ENCODE results near the gene ABHD13. TPM values are rescaled to one million over a fixed set of nuclear protein-coding genes. Genes with fewer than 3 reads are reported as not detected.
"Not testable (repeated sequence)": the region's sequence is repeated elsewhere in the genome, so short reads cannot be mapped to it uniquely, and the experiment has no call there.

The ABHD13 gene
- polyA plus RNA-seq, 1 donor from 2014 or later, result 10.0 TPM

- Mint-ChIP-seq H3K27ac (peak overlapping the region; percentile 0 to 97 (median 10)), H3K27me3 (no peaks in the 10 kb centered on the region), H3K4me3 (peak overlapping the region; percentile 26 to 91 (median 55)), H3K9me3 (peaks cover 0 to 8% (median 1%) of the 10 kb centered on the region in 3 donors), H3K36me3 (peaks cover 9% of the 10 kb centered on the region), H3K4me1 (peaks cover 24 to 36% (median 29%) of the 10 kb centered on the region in 3 donors)
Measured at GRCh38 chr13:108212886-108213285, 5.3 kb upstream of the ABHD13 start.

GRCh38 chr13:108213946-108214345 is 4.2 kb upstream of the ABHD13 start:
- peaks cover 24 to 43% (median 31%) of the 10 kb centered on the region in 3 donors for H3K4me1 Mint-ChIP-seq
- peaks cover 7% of the 10 kb centered on the region for H3K36me3 Mint-ChIP-seq
- peaks cover 0 to 3% (median 0%) of the 10 kb centered on the region in 3 donors for H3K9me3 Mint-ChIP-seq
- peak overlapping the region; percentile 74 to 93 (median 84) for H3K4me3 Mint-ChIP-seq
- peaks cover 1% of the 10 kb centered on the region for H3K27me3 Mint-ChIP-seq
- peak overlapping the region; percentile 94 to 97 (median 95) for H3K27ac Mint-ChIP-seq

- H3K36me3 Mint-ChIP-seq, result peaks cover 7% of the 10 kb centered on the region
- H3K27ac Mint-ChIP-seq, result peak overlapping the region; percentile 94 to 100 (median 95)
- peaks cover 0 to 3% (median 0%) of the 10 kb centered on the region in 3 donors for H3K9me3 Mint-ChIP-seq
- H3K27me3 Mint-ChIP-seq, result peaks cover 1% of the 10 kb centered on the region
- H3K4me1 Mint-ChIP-seq, result peaks cover 29 to 48% (median 36%) of the 10 kb centered on the region in 3 donors
- peak overlapping the region; percentile 82 to 100 (median 93) for H3K4me3 Mint-ChIP-seq
Measured at GRCh38 chr13:108214441-108215271, 3.5 kb upstream of the ABHD13 start.

- peak within 1 kb of the TSS; percentile 94 to 100 (median 95) for H3K27ac Mint-ChIP-seq
- peaks cover 37 to 51% (median 43%) of the 10 kb centered on the region in 3 donors for H3K4me1 Mint-ChIP-seq
- H3K9me3 Mint-ChIP-seq, result no peaks in the 10 kb centered on the region
- peaks cover 3% of the 10 kb centered on the region for H3K36me3 Mint-ChIP-seq
- peaks cover 1% of the 10 kb centered on the region for H3K27me3 Mint-ChIP-seq
- H3K4me3 Mint-ChIP-seq, result peak within 1 kb of the TSS; percentile 82 to 100 (median 93)
Measured at GRCh38 chr13:108215436-108215835, 2.8 kb upstream of the ABHD13 start, which contains the start of gene LIG4. LIG4 (minus strand) TSS chr13:108215536; CDS start chr13:108211268, 4,268 bp downstream.

GRCh38 chr13:108217307-108218043 is 717 bp upstream of the ABHD13 start:
- H3K4me3 Mint-ChIP-seq, result peak overlapping the region; percentile 93 to 100 (median 98)
- not testable (repeated sequence) for H3K9me3 Mint-ChIP-seq, H3K36me3 Mint-ChIP-seq, H3K27me3 Mint-ChIP-seq
- H3K4me1 Mint-ChIP-seq, result peaks cover 31 to 52% (median 44%) of the 10 kb centered on the region in 3 donors
- peak overlapping the region; percentile 98 to 100 (median 99) for H3K27ac Mint-ChIP-seq

GRCh38 chr13:108220041-108220440 is 1.8 kb downstream of the ABHD13 start:
- Mint-ChIP-seq H3K36me3 (no peaks in the 10 kb centered on the region), H3K9me3 (no peaks in the 10 kb centered on the region), H3K27ac (peak overlapping the region in 2 of 3 donors; percentile 67 to 100), H3K27me3 (peaks cover 1% of the 10 kb centered on the region), H3K4me3 (peak overlapping the region; percentile 93 to 100 (median 98)), H3K4me1 (peaks cover 15 to 46% (median 41%) of the 10 kb centered on the region in 3 donors)

- H3K4me3 Mint-ChIP-seq, result no peak overlapping the region
- no peaks in the 10 kb centered on the region for H3K27me3 Mint-ChIP-seq
- H3K36me3 Mint-ChIP-seq, result no peaks in the 10 kb centered on the region
- H3K9me3 Mint-ChIP-seq, result no peaks in the 10 kb centered on the region
- H3K4me1 Mint-ChIP-seq, result peaks cover 37 to 56% (median 54%) of the 10 kb centered on the region in 3 donors
- H3K27ac Mint-ChIP-seq, result no peak overlapping the region
Measured at GRCh38 chr13:108223687-108224503, 5.7 kb downstream of the ABHD13 start.

GRCh38 chr13:108225440-108225839 is 7.2 kb downstream of the ABHD13 start:
- H3K9me3 Mint-ChIP-seq, result no peaks in the 10 kb centered on the region

GRCh38 chr13:108226184-108226583 is 8.0 kb downstream of the ABHD13 start:
- no peak overlapping the region for H3K4me3 Mint-ChIP-seq
- peaks cover 2% of the 10 kb centered on the region for H3K36me3 Mint-ChIP-seq
- no peaks in the 10 kb centered on the region for H3K9me3 Mint-ChIP-seq
- H3K27me3 Mint-ChIP-seq, result no peaks in the 10 kb centered on the region
- H3K4me1 Mint-ChIP-seq, result peaks cover 25 to 43% (median 42%) of the 10 kb centered on the region in 3 donors
- H3K27ac Mint-ChIP-seq, result peak overlapping the region in 1 of 3 donors; percentile 7

More at GRCh38 chr13:108225440-108225839, 7.2 kb downstream of the ABHD13 start:
- peaks cover 2% of the 10 kb centered on the region for H3K36me3 Mint-ChIP-seq
- no peaks in the 10 kb centered on the region for H3K27me3 Mint-ChIP-seq
- no peak overlapping the region for H3K4me3 Mint-ChIP-seq
- H3K4me1 Mint-ChIP-seq, result peaks cover 25 to 46% (median 45%) of the 10 kb centered on the region in 3 donors
- H3K27ac Mint-ChIP-seq, result peak overlapping the region in 2 of 3 donors; percentile 5 to 25

GRCh38 chr13:108227651-108228272 is 9.6 kb downstream of the ABHD13 start:
- H3K4me3 Mint-ChIP-seq, result no peak overlapping the region
- H3K9me3 Mint-ChIP-seq, result no peaks in the 10 kb centered on the region
- peaks cover 2% of the 10 kb centered on the region for H3K36me3 Mint-ChIP-seq
- peaks cover 28 to 44% (median 41%) of the 10 kb centered on the region in 3 donors for H3K4me1 Mint-ChIP-seq
- H3K27ac Mint-ChIP-seq, result no peak overlapping the region
- H3K27me3 Mint-ChIP-seq, result no peaks in the 10 kb centered on the region

- Mint-ChIP-seq H3K9me3 (no peaks in the 10 kb centered on the region), H3K27ac (peak overlapping the region in 1 of 3 donors; percentile 55), H3K4me1 (peaks cover 23 to 27% (median 26%) of the 10 kb centered on the region in 3 donors), H3K27me3 (no peaks in the 10 kb centered on the region), H3K4me3 (no peak overlapping the region), H3K36me3 (peaks cover 4% of the 10 kb centered on the region)
Measured at GRCh38 chr13:108230377-108230776, 12.2 kb downstream of the ABHD13 start.

GRCh38 chr13:108249150-108249549 is 31.0 kb downstream of the ABHD13 start:
- H3K27me3 Mint-ChIP-seq, result no peaks in the 10 kb centered on the region

GRCh38 chr13:108257248-108257647 is 39.1 kb downstream of the ABHD13 start:
- no peak overlapping the region for H3K27ac Mint-ChIP-seq
- no peaks in the 10 kb centered on the region for H3K4me1 Mint-ChIP-seq
- no peaks in the 10 kb centered on the region for H3K9me3 Mint-ChIP-seq
- H3K36me3 Mint-ChIP-seq, result peaks cover 4% of the 10 kb centered on the region
- H3K4me3 Mint-ChIP-seq, result no peak overlapping the region
- no peaks in the 10 kb centered on the region for H3K27me3 Mint-ChIP-seq

More at GRCh38 chr13:108249150-108249549, 31.0 kb downstream of the ABHD13 start:
- H3K4me3 Mint-ChIP-seq, result no peak overlapping the region
- peaks cover 8% of the 10 kb centered on the region for H3K36me3 Mint-ChIP-seq
- peaks cover 7 to 32% (median 7%) of the 10 kb centered on the region in 3 donors for H3K9me3 Mint-ChIP-seq
- H3K4me1 Mint-ChIP-seq, result peaks cover 0 to 2% (median 2%) of the 10 kb centered on the region in 3 donors
- no peak overlapping the region for H3K27ac Mint-ChIP-seq

Data from IgD-negative memory B cell (primary cell).